Panc1 (cell line): ENCODE results near the gene TMEM150B.

ENCODE experiments used
- CTCF ChIP-seq: fragments of 450-650 bp; IDR thresholded peaks from 2 replicates; pipeline ENCODE4 v1.5.1; 2017; ENCODE audit warnings: mild to moderate bottlenecking
- POLR2AphosphoS5 ChIP-seq: IDR thresholded peaks from 2 replicates; pipeline ENCODE4 v1.6.1; 2012; ENCODE audit warnings: mild to moderate bottlenecking, low read depth, low read length, moderate library complexity
- REST ChIP-seq, 2 experiments: IDR thresholded peaks; 2 replicates each; pipeline ENCODE4 v1.6.1; 2011 to 2012; ENCODE audit warnings: low read depth in 2 of 2, control low read depth in 1 of 2, low read length in 1 of 2, mild to moderate bottlenecking in 1 of 2, moderate library complexity in 1 of 2; ENCODE audit not compliant: insufficient read depth in 1 of 2

GRCh38 chr19:55360902-55361301 lies 35.8 kb upstream of the TMEM150B start:
- no peak for TF ChIP-seq POLR2AphosphoS5
- TF ChIP-seq REST (IDR thresholded peaks at IDR 0.05; ENCODE audit: insufficient read depth in 1 of 2, low read depth in 2 of 2, low read length in 1 of 2), result no peak
- no peak for TF ChIP-seq CTCF
